GM19351 (cell line): ENCODE measurements around the gene PDCD7.

Source experiments
- ATAC-seq: cut with Tn5 transposase; IDR thresholded peaks from one replicate; pipeline ENCODE4 v1.9.1; 2021; ENCODE audit warnings: mild to moderate bottlenecking, moderate library complexity; ENCODE audit not compliant: unreplicated experiment

Gene PDCD7

DNA sequence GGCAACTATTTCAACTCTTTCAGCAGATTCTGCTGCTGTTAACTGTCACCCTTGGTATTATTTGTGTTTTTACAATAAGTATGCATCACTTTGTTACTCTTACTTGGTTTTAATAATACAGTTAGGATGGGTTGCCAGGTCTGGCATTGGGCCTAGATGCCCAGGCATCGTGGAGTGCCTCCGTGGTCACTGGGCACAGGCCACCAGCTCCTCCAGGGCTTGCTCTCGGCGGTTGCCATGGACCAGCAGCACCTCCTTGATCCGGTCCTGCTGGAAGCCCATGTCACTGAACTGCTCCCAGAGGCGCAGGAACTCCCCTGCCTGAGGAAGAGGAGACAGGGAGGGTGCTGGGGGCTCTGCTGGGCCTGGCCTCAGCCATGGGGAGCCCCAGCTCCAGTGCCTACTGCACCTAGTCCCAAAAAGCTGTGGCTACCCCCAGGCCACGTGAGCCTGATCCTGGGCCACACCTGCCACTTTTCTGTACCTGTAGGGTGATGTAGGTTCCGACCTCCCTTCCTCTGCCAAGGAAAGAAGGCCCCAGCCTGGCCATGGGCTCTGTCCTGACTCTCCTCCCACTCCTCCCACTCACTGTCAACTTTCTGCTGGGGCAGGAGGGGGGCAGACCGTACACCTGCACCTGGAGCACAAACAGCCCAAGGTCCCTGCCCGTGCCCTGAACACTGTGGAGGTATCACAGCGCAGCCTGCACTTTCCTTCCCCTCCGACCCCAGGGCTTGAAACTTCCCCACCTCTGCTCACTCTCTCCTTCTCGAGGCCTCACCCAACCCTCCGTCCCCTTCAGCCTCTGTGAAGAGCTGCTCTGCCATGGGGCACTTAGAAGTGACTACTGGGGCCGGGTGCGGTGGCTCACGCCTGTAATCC is 40.5 kb downstream of the PDCD7 start:
- no peak for ATAC-seq

DNA sequence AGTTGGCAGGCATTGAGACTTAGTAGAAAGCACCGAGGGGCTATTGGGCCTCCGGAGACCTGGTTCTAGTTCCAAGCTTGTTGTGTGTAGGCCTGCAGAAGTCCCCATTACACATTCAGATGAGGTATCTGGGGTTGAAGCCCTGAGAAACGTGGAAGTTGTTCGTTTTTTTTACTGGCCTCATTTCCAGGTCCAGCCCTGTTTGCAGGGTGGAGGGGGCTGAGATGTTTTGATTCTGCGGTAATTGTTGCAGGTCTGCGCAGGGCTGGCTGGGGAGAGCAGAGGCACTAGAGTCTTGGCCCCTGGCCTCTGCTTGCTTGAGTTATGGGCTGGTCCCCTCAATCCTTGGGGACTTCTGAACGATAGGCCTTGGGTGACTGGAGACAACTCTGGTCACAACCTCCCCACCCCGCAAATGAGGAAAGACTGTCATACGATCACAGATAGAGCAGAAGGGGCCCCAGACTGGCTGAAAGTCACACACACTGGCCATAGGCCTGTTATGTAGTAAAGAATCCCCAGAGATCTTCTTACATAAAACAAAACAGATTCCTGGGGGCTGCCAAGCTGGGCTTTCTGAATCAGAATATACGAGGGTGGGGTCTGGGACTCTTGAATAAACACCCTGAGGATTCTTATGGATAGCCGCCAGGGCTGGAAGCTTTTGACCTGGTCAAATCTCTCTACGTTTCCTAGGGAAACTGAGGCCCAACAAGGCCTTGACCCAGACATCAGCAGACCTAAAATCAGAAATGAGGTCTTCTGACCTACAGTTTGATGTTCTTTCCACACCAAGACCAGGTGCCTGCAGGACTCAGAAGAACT is 41.5 kb downstream of the PDCD7 start:
- no peak for ATAC-seq

DNA sequence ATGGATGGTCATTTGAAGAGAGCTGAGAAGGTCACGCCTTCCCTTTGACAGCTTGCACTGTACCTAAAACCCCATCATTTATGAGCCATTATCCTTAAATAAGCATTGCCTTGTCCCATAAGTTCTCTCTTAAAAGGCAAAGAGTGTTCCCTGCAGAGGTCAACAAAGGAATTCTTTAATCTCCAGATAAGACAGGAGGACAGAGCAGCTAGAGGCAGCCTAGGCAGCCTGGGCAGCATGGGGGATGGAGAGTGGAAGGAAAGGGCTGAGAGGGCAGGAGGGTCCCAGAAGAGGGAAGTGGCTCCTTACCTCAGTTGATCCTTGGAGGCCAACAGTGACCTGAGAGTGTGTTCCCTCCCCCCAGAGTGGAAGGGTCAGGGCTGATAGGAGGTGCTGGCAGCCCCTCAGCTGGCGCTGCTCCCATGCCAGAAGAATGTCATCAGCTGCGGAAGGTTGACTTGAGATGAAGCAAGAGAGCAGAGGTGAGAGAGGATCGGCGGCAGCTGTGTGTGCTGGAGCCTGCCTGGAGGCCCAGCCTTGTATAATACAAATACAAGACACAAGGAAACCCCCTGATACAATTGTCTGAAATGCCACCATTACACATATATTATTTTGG is 44.3 kb downstream of the PDCD7 start:
- ATAC-seq = no peak

DNA sequence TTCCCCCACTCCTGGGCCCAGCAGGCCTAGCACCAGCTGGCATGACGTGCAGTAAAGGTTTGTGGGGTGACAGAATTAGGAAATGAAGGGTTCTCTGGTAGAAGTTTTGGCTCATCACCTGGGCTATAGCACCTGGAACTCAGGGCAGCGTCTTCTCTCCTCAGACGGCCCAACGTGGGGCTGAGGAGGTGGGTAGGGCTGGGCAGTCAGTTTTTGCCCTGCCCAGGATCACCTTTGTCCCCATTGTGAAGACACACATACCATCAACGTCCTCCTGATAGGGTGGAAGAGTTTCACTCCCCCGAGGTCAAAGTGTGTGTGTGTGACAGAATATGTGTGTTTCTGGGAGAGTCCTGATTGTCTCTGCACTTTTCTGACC is 45.0 kb downstream of the PDCD7 start:
- ATAC-seq = no peak

DNA sequence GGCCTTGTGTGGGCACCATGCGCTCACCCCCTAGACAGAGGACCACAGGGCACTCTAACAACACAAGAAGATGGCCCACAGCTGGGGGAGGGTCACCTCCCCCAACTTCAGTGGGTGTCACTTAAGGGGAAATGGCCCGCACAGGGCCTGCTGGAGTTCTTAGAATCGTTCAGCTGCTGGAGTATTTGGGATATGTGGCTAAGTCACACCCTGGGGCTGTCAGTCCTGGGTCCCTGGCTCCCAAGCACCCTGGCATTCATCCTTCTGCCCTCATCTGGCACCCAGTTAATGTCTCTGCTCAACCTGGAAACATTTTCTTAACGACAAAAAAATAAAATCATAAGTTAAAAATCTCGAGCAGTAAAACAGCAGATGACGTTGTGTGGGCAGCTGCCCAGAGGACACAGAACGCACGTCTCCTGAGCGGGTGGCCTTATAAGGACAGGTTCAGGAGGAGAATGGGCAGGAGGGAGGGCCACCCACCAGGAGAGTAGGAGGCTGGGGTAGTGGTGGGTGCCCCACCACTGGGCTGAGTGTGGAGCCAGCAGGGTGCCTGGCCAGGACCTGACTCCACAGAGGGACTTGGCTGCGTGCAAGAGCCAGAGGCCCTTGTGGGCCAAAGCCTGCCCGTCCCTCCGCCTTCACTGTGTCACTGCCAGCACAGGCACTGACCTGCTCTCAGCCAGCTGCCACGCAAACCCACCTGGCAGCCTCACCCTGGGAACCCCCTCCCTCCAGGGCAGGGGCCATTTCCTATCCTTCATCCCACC is 45.5 kb downstream of the PDCD7 start:
- no peak for ATAC-seq

DNA sequence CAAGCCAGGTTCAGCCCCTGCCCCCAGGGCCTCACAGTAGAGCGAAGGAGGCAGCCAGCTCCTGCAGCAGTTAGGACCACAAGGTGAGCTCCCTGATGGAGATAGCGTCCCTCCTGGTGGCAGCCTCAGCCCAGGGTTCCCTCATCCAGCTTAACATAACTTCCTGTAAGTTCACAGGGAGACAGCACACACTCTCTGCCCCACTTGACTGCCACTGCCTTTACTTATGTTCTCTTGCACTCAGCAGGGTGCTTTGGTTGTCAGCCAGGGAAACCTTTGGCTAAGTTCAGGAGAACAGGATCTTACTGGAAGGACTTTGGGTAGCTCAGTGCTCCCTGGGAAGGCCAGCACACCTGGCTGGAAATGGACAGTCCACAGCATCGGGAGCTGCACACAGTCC is 46.2 kb downstream of the PDCD7 start:
- ATAC-seq = no peak

DNA sequence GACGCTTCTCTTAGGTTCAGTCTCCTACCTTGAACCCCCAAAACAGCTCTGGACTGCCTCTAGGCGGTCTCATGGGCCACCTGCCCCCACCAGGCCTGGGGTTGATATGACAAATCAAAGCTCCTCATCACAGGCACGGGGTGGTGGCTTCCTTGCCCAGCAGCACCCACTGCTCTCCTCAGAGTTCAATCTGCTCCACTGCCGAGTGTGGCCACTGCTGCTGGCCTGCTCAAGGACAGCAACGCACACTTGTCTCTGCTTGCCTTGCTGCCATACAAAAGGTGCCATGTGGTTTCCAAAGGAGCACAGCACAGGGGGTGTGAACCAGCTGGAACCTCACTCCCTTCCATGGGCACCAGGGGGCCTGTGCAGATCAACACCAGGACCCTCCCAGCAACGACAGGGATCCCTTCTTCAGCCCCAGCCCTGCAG is 46.9 kb downstream of the PDCD7 start:
- no peak for ATAC-seq

DNA sequence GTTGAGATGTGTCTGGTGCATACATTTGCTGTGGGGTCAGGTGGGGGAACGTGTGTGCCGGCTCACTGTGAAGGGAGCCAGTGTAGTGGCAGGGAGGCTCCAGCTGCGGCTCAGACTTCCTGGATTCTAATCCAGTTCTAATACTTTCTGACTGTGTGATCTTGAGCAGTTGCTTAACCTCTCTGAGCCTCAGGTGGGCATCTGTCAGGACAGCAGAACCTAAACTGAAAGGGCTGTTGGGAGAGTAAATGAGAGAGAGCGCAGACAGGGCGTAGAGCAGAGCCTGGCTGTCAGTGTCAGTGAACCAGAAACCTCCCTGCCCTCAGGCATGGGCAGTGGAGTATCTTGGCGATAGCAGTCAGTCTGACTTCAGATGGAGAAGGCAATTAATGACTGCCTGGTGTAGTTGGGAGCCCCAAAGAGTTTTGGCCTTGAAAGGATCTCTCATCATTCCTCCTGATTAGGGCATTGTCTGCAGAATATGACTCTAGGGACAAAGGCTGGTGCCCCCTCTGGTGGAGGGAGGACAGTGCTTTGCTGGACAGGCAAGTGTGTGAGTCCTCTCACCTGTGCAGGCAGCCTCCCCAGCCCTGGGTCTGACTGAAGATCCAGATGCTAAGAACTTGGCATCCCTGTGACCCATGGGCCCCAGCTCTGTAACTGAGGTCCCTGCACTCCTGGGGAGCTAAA is 47.5 kb downstream of the PDCD7 start:
- no peak for ATAC-seq

DNA sequence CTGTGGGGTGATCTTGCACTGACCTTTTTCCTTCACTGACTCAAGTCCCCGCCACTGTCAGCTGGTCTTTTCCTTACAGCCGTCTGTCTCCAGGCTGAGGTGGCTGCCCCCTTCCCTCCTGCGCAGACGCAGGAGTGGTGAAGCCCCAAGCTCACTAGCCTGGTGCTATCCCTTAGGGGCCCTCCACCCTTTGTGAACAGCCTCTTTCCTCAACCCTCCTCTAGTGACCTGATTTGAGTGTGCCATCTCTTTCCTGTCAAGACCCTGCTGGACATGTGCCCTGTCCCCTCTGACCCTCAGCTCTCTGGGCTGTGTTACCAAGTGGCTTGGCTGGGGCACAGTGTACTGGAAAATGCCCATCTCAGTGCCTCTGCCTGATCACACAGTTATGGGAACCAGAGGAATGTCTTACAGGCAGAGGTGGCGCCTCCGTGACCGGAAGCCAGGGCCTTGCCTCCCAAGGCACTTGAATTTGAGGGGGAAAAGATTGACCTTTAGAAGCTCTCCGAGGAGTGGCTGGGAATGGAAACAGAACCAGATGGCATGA is 48.3 kb downstream of the PDCD7 start:
- ATAC-seq = no peak

DNA sequence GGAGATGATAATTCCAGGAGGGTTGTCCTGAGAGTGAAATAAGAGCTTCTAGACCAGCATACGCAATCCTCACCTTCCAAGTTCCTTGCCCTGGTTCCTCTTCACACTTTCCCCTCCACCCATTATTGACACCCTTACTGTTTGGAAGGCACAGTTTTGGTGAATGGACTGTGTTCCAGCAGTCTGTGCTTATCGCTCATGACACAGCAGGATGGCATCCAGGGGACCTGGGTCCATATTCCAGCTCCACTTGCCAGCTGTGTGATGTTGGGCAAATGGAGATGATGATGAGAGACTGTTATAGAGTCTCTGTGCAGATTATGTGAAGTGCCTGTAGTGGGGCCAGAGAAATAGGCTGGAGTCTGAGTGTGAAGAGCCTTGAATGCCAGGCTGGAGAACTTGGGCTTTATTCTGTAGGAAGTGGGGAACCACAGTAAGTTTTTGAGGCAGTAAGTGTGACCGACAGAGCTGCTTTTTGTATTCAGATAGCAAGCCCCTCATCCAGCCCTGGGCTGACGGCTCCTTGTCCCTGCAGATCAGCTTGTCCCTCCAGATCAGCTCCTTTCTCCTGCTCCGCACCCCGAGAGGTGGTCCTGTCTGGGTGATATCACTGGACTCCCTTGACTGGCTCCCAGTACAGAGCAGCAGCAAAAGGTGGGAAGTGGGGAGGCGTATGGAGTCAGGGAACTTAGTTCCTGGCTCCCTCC is 49.0 kb downstream of the PDCD7 start:
- no peak for ATAC-seq

DNA sequence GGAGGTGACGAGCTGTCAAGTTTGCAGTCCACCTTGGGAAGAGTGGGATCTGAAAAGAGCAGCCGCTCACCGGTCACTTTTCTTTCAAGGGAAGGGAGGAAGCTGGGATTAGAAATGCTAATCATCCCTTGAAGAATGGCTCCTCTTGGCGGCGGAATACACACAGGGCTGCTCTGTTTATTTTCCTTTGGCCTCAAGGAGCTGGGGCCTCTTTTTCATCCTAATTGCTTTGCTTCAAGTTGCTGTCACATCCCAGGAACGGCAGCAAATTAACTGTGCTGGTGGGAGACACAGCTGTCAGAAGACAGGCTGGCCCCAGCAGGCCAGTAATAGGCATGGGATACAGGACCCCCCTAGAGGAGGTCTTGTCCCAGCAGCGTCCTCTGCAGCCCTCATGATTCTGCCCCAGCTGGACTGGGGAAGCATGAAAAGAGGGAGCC is 50.3 kb downstream of the PDCD7 start:
- no peak for ATAC-seq

DNA sequence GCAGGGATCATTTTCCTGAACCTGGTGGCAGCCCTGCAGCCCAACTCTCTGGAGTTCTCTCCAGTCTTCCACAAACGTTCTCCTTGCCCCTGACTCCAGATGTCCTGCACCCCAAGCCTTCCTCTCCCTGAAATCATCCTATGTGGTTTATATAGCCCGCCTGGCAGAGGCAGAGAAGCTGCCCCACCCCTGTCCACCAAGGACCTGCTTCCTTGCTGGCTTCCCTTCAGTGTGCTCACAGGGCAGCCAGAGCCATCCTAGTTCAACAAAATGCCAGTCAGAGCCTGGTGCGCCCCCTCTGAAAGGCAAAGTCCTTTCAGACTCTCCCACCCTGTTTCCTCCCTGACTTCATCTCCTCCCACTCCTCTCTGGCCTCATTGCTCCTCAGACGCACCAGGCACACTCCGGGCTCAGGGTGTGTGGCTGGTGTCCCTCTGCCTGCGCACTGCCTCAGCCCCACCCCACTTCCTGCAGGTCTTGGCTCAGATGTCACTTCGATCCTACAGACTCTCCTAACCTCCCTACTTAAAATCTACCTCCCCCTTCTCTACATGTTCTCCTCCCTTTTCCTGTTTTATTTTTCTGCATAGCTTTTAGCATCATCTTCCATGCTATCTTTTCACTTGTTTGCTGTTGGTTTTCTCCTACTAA is 51.2 kb downstream of the PDCD7 start:
- no peak for ATAC-seq

DNA sequence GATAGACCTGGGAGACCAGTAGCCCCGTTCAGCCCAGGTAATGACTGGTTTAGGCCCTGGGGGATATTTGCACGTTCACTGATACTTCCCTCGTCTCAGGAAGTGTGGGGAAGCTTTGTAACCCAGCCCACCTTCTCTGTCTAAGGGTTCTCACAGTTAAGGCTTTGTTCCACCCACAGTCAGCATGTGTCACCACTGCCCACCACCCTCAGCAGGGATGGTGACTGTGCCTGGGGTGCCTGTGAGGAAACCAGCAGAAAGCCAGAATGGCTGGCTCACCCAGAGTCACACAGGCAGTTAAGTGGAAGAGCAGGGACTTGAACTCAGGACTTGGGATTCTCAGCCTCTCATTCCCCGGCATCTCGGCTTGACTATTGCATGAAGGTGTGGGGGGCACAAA is 51.9 kb downstream of the PDCD7 start:
- no peak for ATAC-seq

DNA sequence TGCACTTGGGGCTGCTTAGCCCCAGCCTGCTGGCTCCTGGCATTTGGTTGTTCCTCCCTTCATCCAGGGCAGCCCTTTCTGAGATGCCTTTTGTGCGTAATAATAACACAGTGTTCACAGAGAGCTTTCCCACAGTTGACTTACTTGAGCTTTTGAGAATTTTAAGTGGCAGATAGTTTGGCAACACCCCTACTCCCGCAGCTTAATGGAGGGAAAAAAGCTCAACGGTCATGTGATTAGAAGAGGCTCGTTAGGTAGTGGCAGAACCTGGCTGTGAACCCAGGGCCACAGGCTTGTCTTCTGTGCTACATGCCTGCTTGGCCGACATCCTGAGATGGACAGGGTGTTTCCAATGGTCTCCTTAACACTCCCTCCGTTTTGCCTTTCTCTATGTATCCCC is 52.3 kb downstream of the PDCD7 start:
- ATAC-seq = no peak

DNA sequence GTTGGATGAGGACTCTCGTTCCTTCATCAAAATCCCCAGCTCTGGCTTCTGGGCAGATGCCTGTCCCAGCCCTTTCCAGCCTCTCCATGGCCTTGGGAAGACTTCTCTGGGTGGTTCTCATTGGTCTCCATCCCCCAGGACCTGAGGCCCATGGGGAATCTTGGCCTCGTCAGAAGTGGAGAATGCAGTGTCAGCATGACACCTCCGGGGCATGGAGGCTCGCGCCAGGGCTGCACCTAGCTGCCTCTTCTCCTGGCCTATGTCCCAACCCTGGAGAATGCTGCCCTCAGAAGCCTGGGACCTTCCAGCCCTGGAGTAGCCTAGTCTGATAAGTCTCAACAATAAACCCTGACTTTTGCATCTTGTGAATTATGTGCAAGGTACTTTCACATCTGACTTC is 54.0 kb downstream of the PDCD7 start:
- ATAC-seq = no peak

DNA sequence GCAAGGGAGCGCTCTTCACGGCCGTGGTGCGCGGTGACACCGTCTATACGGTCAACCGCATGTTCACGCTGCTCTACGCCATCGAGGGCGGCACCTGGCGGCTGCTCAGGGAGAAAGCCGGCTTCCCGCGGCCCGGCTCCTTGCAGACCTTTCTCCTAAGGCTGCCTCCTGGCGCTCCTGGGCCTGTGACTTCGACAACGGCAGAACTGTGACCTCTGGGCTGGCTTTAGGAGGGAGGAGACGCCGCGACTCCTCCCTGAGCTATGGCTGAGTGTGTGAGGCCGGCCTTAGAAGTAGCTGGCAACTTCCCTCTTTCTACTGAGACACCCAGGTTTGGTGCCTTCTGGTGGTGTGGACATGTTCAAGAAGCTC is 55.6 kb downstream of the PDCD7 start:
- ATAC-seq = no peak

DNA sequence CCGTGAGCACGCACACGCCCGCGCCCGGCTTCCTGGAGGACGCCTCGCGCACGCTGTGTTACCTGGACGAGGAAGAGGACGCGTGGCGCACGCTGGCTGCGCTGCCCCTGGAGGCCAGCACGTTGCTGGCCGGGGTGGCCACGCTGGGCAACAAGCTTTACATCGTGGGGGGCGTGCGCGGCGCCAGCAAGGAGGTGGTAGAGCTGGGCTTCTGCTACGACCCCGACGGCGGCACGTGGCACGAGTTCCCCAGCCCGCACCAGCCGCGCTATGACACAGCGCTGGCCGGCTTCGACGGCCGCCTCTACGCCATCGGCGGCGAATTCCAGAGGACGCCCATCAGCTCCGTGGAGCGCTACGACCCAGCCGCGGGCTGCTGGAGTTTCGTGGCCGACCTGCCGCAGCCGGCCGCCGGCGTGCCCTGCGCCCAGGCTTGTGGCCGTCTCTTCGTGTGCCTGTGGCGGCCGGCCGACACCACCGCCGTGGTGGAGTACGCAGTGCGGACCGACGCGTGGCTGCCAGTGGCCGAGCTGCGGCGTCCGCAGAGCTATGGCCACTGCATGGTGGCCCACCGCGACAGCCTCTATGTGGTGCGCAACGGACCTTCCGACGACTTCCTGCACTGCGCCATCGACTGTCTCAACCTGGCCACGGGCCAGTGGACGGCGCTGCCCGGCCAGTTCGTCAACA is 56.2 kb downstream of the PDCD7 start:
- no peak for ATAC-seq
